HTR-8/SVneo (cell line): ENCODE measurements around the gene TMEM198.

Experiments
- DNase-seq: peaks from one replicate; pipeline ENCODE4 v3.0.0; 2011; ENCODE audit warnings: low spot score, mixed read lengths; ENCODE audit not compliant: insufficient read length
- FAIRE-seq: peaks from 2 replicates; lab custom pipeline; 2011; peaks lifted over from hg19 to GRCh38; lab: Jason Lieb, UNC

Gene TMEM198

DNA sequence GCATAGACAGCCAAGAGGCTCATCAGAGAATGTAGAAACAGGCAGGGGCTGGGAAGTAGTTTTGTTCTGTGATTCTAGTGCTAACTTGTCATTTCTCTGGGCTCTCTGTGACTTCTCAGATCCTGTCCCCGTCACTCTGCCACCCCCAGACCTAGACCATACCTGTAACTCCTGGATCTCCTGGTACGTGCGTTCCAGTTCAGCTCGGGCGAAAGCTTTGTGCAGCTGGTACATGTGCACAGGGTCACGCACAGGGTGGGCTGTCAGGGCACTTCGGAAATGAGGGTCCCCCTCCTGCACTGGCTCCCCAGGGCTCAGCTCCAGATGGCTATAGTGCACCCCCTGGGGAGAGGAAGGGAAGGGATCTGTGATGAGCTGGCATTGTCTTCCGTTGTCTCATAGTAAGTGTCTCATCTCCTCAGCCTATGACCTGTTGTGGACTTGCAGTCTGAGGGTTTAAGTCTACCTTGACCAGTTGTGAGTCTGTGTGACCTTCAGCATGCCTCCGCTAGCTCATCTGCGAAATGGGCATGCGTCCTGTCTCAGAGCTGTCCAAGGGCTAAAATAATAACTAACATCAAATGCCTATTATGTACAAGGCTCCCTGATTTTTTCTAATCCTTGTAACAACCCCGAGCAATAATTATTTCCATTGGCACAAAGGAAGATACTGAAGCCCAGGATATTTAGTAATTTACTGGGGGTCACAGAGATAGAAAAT, 2.9 kb upstream of the TMEM198 start:
- no peak for DNase-seq
- peak; percentile 9 for FAIRE-seq

- peak; percentile 89 for FAIRE-seq
- peak; percentile 75 for DNase-seq
Observed at GRCh38 chr2:219541611-219542180, 2.1 kb upstream of the TMEM198 start.

DNA sequence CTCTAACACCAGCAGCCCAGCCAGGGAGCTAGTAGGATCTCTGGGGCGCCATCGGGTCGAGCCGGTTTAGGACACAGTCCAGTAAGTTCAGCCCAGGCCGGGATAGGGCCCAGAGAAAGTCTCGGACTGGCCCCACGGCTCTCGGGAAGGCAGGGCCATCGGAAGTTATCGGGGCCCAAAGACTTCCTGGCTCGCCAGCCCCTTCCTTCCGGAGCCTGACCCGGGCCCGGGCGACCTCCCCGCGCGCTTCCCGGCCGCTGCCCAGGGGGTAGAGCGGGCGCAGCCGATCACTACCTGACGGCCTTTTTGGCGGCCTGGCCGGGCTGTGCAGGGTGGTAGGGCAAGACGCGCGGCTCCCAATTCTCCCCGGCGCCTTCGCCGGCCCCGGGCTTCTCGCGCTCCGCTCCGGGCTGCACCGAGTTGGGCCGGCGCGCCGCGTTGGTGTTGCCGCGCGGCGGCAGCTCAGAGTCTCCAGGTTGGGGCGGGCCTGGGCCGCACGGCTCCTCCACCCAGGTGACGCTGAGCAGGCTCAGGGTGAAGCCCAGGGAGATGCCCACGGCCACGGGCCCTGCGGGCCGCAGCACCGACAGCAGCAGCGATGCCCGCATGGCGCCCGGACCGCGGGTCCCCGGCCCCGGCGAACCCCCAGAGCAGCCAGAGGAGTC, 765 bp upstream of the TMEM198 start:
- DNase-seq (no peak), FAIRE-seq (no peak)

GRCh38 chr2:219544567-219544966, 739 bp downstream of the TMEM198 start:
- DNase-seq = no peak
- no peak for FAIRE-seq

DNA sequence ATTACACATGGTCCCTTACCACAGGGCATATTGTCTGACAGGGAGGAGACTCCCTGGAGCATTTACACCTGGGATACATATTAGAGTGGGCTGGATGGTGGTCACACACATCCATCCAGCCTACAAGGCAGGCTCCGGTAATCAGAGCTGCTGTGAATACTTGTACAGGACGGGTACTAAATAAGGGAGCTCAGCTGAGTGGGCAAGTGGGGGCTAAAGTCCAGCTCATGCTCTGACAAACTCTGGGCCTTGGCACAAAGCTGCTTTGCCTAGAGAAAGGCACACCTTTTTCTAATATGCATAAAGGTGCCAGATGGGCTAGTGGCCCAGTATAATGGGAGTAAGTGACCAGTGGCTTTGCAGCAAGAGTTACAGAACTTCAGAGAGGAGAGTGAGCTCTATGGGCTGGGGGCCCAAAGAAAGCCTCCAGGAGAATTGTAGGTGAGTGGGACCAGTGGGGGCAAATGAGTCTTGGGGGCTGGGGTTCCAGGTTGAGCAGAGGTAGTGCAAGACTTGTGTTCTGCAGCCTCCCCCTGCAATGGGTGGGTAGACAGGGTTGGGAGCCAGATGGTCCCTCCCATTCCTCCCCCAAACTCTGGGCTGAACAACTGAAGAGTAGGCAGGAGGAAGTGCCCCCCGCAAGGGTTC, 1.6 kb downstream of the TMEM198 start:
- DNase-seq = no peak
- no peak for FAIRE-seq

GRCh38 chr2:219545943-219546352, 2.1 kb downstream of the TMEM198 start:
- no peak for FAIRE-seq
- DNase-seq = no peak

GRCh38 chr2:219547621-219548020, 3.8 kb downstream of the TMEM198 start:
- DNase-seq (no peak), FAIRE-seq (no peak)

DNA sequence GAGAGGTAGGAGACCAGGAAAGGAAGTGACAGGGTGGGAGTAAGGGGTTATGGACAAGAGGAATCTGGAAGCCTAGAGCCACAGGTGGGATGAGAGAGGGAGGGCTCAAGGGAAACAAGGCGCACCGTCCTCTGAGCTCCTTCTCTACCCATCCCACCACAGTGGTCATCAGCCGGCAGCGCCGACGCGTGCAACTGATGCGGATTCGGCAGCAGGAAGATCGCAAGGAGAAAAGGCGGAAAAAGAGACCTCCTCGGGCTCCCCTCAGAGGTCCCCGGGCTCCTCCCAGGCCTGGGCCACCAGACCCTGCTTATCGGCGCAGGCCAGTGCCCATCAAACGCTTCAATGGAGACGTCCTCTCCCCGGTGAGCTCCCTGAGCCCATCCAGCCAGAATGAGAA, 5.2 kb downstream of the TMEM198 start:
- no peak for FAIRE-seq
- no peak for DNase-seq

DNA sequence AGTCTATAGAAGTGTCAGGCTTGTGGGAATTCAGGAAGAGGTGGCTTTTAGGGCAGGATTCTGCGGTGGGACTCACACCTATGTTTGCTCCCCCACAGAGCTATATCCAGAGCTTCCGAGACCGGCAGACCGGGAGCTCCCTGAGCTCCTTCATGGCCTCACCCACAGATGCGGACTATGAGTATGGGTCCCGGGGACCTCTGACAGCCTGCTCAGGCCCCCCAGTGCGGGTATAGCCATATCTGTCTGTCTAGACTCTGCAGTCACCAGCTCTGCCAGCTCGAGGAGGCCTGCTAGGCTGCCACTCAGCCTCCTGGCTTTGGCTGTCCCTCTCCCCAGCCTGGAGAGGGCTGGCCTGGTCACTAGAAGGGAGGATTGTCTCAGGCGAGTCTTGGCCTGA, 5.8 kb downstream of the TMEM198 start:
- FAIRE-seq (no peak), DNase-seq (no peak)

DNA sequence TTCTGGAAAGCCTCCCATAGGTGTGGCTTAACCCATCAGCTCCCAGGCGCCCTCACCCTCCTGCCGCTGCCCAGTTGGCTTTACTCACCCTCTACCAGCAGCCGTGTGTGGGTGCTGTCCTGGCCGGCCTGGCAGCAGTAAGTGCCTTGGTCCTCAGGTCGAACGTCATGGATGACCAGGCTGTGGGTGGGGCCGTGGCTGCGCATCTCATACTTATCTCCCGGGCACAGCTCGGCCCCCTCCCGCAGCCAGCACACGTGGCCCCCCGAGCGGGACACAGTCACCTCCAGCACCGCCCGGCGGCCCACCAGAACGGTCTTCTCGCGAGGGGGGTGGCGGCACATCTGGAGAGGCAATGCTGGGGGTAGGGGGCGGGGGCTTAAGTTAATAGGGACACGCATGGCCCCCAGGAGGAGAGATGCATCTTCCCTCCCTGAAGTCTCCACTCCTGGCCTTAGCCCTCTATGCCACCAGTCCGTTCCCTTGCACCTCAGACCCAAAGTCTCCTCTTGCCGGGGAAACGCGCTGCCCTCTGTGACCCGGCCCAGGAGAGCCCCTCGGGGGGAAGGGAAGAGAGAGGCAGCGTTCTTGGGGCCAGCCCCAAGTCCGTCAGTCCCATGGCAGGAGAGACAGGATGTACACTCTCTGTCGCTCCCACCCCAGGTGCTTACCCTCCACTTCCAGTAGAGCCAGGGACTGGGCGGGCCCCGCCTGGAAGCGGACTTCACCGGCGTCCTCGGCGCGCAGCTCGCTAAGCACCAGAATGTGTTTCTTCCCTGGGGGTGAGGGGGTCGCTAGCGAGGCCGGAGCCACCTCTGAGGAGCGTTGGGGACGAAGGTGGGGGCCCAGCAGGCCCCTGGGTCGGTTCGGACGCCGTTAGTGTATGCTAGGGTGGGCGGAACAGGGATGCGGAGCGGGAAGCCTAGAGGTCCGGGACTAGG, 7.9 kb downstream of the TMEM198 start:
- DNase-seq (peak; percentile 64), FAIRE-seq (peak; percentile 92)

DNA sequence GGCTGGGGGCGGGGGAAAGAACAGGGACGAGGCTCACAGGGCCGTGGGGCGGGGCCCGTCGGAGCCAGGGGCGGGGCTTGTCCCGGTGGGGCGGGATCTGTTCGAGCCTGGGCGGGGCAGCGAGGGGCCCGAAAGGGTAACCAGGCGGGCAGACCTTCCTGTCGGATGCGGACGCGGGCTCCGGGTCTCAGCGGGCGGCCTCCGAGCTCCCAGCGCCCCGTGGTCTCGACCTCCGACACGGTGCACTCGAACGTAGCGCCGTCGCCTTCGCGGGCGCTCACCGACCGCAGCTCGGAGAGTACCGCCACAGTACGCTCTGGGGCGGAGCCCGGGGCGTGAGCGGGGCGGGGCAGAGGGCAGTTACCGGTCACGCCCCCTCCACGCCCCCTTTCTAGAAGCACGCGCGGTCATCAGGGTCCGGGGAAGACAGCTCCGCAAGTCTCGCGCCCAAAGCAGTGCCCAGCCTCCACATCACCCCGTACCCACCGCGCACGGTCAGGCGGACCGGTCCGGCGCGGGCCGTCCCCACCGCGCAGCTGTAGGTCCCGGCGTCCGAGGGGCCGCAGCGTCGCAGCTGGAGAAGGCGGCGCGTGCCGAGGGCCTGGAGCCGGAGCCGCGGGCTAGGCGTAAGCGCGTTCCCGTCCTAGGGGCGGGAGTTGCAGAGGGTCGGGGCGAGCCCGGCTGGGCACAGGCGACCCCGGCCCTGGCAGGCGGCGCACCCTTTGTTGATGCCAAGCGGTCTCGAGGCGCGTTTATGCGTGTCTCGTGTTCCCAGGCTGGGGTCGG, 8.7 kb downstream of the TMEM198 start:
- DNase-seq = peak; percentile 85
- peak; percentile 80 for FAIRE-seq

GRCh38 chr2:219553168-219553417, 9.3 kb downstream of the TMEM198 start:
- DNase-seq = no peak
- no peak for FAIRE-seq

- DNase-seq (no peak), FAIRE-seq (peak; percentile 46)
Observed at GRCh38 chr2:219553463-219553963, 9.7 kb downstream of the TMEM198 start.

DNA sequence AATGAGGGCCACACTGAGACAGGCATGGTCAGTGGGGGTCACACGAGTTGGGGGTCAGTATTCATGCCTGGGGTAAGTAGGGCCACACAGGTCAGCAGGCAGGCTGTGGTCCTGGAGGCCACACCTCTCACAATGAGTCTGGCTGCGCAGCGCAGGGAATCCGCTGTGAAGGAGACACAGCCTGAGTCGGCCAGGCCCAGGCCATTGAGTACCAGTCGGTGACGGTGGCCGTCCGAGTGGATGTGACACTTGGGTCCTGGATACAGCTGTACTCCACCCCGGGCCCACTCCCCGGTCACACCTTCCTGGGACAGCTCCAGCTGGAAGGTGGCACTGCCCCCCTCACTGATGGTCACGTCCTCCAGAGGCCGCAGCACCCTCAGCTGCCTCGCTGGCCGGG, 10.5 kb downstream of the TMEM198 start:
- no peak for FAIRE-seq
- no peak for DNase-seq

- FAIRE-seq = no peak
Observed at GRCh38 chr2:219555956-219556355, 12.1 kb downstream of the TMEM198 start.

DNA sequence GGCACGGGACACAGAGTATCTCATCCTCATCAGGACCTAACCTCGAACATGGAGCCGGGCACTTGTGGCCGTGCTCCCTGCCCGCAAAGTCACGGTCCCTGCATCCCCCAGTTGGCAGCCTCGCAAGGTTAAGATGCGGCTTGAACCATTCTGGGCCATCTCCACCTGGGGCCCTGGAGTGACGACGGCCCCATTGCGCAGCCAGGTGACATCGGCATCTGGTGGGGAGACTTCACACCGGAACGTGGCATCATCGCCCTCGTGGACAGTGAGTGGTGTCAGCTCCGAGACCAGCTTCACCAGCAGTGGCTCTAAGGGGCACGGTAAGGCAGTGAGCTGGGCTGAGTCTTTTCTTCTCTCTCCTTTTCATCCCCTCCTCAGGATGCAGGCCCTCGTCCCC, 12.6 kb downstream of the TMEM198 start:
- DNase-seq (no peak), FAIRE-seq (no peak)

More at GRCh38 chr2:219555956-219556355, 12.1 kb downstream of the TMEM198 start:
- no peak for DNase-seq

DNA sequence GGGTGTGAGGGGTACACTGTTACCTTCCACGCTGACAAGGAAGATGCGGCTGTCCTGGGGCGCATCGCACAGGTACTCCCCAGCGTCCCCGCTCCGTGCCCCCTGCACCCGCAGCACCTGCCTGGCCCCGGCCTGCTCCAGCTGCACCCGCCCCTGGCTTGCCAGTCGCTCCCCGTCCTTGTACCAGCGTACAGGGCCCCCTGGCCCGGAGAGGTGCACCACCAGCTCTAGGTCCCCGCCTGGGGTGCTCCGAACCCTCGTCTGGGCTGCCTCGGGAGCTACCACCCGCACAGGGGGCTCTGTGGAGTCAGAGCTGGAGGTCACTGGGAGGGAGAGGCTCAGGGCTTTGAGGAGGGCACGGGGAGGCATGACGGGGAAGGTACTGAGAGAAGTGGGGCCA, 13.5 kb downstream of the TMEM198 start:
- DNase-seq = no peak
- no peak for FAIRE-seq

GRCh38 chr2:219557791-219558785, 14.3 kb downstream of the TMEM198 start:
- DNase-seq (no peak), FAIRE-seq (no peak)
